Panc1 (cell line): Measurements from ENCODE around the gene CTDSPL2. TPM values are rescaled to one million over a fixed set of nuclear protein-coding genes. Genes with fewer than 3 reads are reported as not detected.

Experiments
- ATAC-seq: fragments of 200-7000 bp; cut with Tn5 transposase; 2 replicates; pipeline ENCODE4 v1.9.1; 2020; ENCODE audit warnings: mild to moderate bottlenecking, moderate library complexity
- BruUV-seq: library from RNA; stranded (reverse); fragments of 400-500 nt; replicated peaks from 2 replicates; lab custom pipeline; 2021; lab: Mats Ljungman, UMichigan
- CTCF ChIA-PET: fragments of 300-600 bp; sonication (Branson Sonifier 250); formaldehyde crosslinking; loops from one replicate; lab custom pipeline; 2022; ENCODE audit warnings: antibody characterized with exemption; lab: Charles Lee
- POLR2A ChIA-PET: fragments of 300-600 bp; sonication (Branson Sonifier 250); formaldehyde crosslinking; loops from one replicate; lab custom pipeline; 2022; ENCODE audit warnings: antibody characterized with exemption; lab: Charles Lee
- DNase-seq: peaks from one replicate; pipeline ENCODE4 v3.0.0-alpha.2; 2010; ENCODE audit warnings: low read depth, low spot score
- H3K27ac ChIP-seq: 2 replicates; pipeline ENCODE4 v1.5.1; 2011; ENCODE audit warnings: mild to moderate bottlenecking, low read length, inconsistent platforms
- H3K27me3 ChIP-seq: fragments of 200-500 bp; sonication (Bioruptor generic); 2 replicates; pipeline ENCODE4 v1.6.0; 2014; ENCODE audit warnings: low read length, inconsistent platforms; ENCODE audit not compliant: control insufficient read depth, insufficient read depth
- H3K36me3 ChIP-seq: fragments of 200-500 bp; sonication (Bioruptor generic); 2 replicates; pipeline ENCODE4 v1.5.1; 2014; ENCODE audit warnings: inconsistent platforms, mild to moderate bottlenecking, low read length, moderate library complexity; ENCODE audit not compliant: control insufficient read depth, insufficient read depth
- H3K4me1 ChIP-seq: 2 replicates; pipeline ENCODE4 v1.5.1; 2011; ENCODE audit warnings: inconsistent platforms, mild to moderate bottlenecking, low read length, moderate library complexity; ENCODE audit not compliant: control insufficient read depth, insufficient read depth
- H3K4me3 ChIP-seq, 2 experiments: 2 replicates each; pipeline ENCODE4 v1.5.1; 2011 to 2012; ENCODE audit warnings: low read depth in 2 of 2, low read length in 2 of 2, mild to moderate bottlenecking in 2 of 2, inconsistent platforms in 1 of 2, moderate library complexity in 1 of 2
- H3K9me3 ChIP-seq: fragments of 200-500 bp; sonication (Bioruptor generic); 2 replicates; pipeline ENCODE4 v1.5.1; 2014; ENCODE audit warnings: low read depth, mild to moderate bottlenecking, inconsistent platforms, low read length, moderate library complexity; ENCODE audit not compliant: control insufficient read depth, insufficient read depth
- CTCF ChIP-seq: fragments of 450-650 bp; IDR thresholded peaks from 2 replicates; pipeline ENCODE4 v1.5.1; 2017; ENCODE audit warnings: mild to moderate bottlenecking
- POLR2AphosphoS5 ChIP-seq: IDR thresholded peaks from 2 replicates; pipeline ENCODE4 v1.6.1; 2012; ENCODE audit warnings: mild to moderate bottlenecking, low read depth, low read length, moderate library complexity
- REST ChIP-seq, 2 experiments: IDR thresholded peaks; 2 replicates each; pipeline ENCODE4 v1.6.1; 2011 to 2012; ENCODE audit warnings: low read depth in 2 of 2, control low read depth in 1 of 2, low read length in 1 of 2, mild to moderate bottlenecking in 1 of 2, moderate library complexity in 1 of 2; ENCODE audit not compliant: insufficient read depth in 1 of 2
- SIN3A ChIP-seq: IDR thresholded peaks from 2 replicates; pipeline ENCODE4 v1.6.1; 2012; ENCODE audit warnings: low read depth, mild to moderate bottlenecking, low read length, moderate library complexity, borderline replicate concordance; ENCODE audit not compliant: insufficient read depth
- TCF7L2 ChIP-seq: IDR thresholded peaks from 2 replicates; pipeline ENCODE4 v1.6.1; 2011; ENCODE audit warnings: mild to moderate bottlenecking, low read depth, low read length, inconsistent platforms
- in situ Hi-C: cut with HindIII; loops from 2 replicates; pipeline ENCODE4 v1.10.0; 2016; ENCODE audit warnings: low sequenced_read_pairs, low pct_unique_long_range_greater_than_20kb
- intact Hi-C: fragments of 100-400 bp; cut with micrococcal nuclease; formaldehyde crosslinking; loops from one replicate; pipeline ENCODE4 v1.10.0; 2022; ENCODE audit not compliant: unreplicated experiment
- total RNA-seq: library from RNA; stranded (reverse); gene quantifications from one replicate; pipeline ENCODE4 v1.2.1, GENCODE V29; 2021; ENCODE audit not compliant: unreplicated experiment

CTDSPL2 gene
- total RNA-seq, 1 experiment from 2014 or later: 70.6 TPM

- no TSS peak for BruUV-seq
- Histone ChIP-seq H3K27ac (no peak overlapping the region), H3K4me1 (no peaks in the 10 kb centered on the region), H3K9me3 (no peaks in the 10 kb centered on the region), H3K4me3 (no peak overlapping the region), H3K36me3 (no peaks in the 10 kb centered on the region; the same call in 1 of the 2 replicates), H3K27me3 (no peaks in the 10 kb centered on the region)
- intact Hi-C loops (no loop called here), in situ Hi-C loops (no loop called here)
- ChIA-PET CTCF (no interaction called here), POLR2A (interaction anchor here (0.6 kb wide), 1 partner anchor 262 kb away, joined by 3 read pairs; no protein-coding TSS in a partner anchor)
- no peak for DNase-seq
- TF ChIP-seq TCF7L2: no peak
- no peak for TF ChIP-seq POLR2AphosphoS5
- no peak for TF ChIP-seq REST (IDR thresholded peaks at IDR 0.05; ENCODE audit: insufficient read depth in 1 of 2, low read depth in 2 of 2, low read length in 1 of 2)
- TF ChIP-seq SIN3A: no peak
- TF ChIP-seq CTCF: no peak
- no peak for ATAC-seq
Observed at GRCh38 chr15:44570361-44570760, 142.9 kb downstream of the CTDSPL2 start.

GRCh38 chr15:44573386-44573785 is 146.0 kb downstream of the CTDSPL2 start:
- in situ Hi-C loops: no loop called here
- H3K27me3 ChIP-seq: no peaks in the 10 kb centered on the region
- H3K4me3 ChIP-seq: no peak overlapping the region
- H3K27ac ChIP-seq: no peak overlapping the region
- H3K9me3 ChIP-seq: no peaks in the 10 kb centered on the region
- DNase-seq: no peak
- POLR2A ChIA-PET: no interaction called here
- ATAC-seq: no peak
- no peaks in the 10 kb centered on the region for H3K4me1 ChIP-seq
- no peak for TF ChIP-seq REST (IDR thresholded peaks at IDR 0.05; ENCODE audit: insufficient read depth in 1 of 2, low read depth in 2 of 2, low read length in 1 of 2)
- TF ChIP-seq SIN3A: no peak
- TF ChIP-seq POLR2AphosphoS5: no peak
- no peak for TF ChIP-seq CTCF
- no peak for TF ChIP-seq TCF7L2
- no TSS peak for BruUV-seq
- CTCF ChIA-PET: no interaction called here
- no peaks in the 10 kb centered on the region for H3K36me3 ChIP-seq
- intact Hi-C loops: no loop called here
